ENCODE measurements around the gene PDK2.

PDK2 gene

GRCh38 chr17:50151937-50152547, 56.9 kb downstream of the PDK2 start:
- peak; percentile 86 for DNase-seq (ENCODE audit: low read depth)
- peak overlapping the region; percentile 79 for H3K4me3 ChIP-seq (ENCODE audit: low read length)
- no peak for TF ChIP-seq CTCF (conservative IDR thresholded peaks at IDR 0.05; ENCODE audit: low read length)

GRCh38 chr17:50152736-50153135, 57.6 kb downstream of the PDK2 start:
- no peak for TF ChIP-seq CTCF (conservative IDR thresholded peaks at IDR 0.05; ENCODE audit: low read length)
- DNase-seq (ENCODE audit: low read depth), result no peak
- H3K4me3 ChIP-seq (ENCODE audit: low read length), result no peak overlapping the region

- no peak for DNase-seq (ENCODE audit: low read depth)
- H3K4me3 ChIP-seq (ENCODE audit: low read length), result no peak overlapping the region
- TF ChIP-seq CTCF (conservative IDR thresholded peaks at IDR 0.05; ENCODE audit: low read length), result no peak
These were observed 58.8 kb downstream of the PDK2 start for GRCh38 chr17:50153650-50154575.

GRCh38 chr17:50154604-50155003, 59.5 kb downstream of the PDK2 start:
- no peak for TF ChIP-seq CTCF (conservative IDR thresholded peaks at IDR 0.05; ENCODE audit: low read length)
- no peak overlapping the region for H3K4me3 ChIP-seq (ENCODE audit: low read length)
- DNase-seq (ENCODE audit: low read depth), result no peak

GRCh38 chr17:50155115-50155819, 60.1 kb downstream of the PDK2 start:
- peak; percentile 60 for DNase-seq (ENCODE audit: low read depth)
- no peak for TF ChIP-seq CTCF (conservative IDR thresholded peaks at IDR 0.05; ENCODE audit: low read length)
- no peak overlapping the region for H3K4me3 ChIP-seq (ENCODE audit: low read length)

- no peak overlapping the region for H3K4me3 ChIP-seq (ENCODE audit: low read length)
- no peak for DNase-seq (ENCODE audit: low read depth)
- no peak for TF ChIP-seq CTCF (conservative IDR thresholded peaks at IDR 0.05; ENCODE audit: low read length)
These were observed 62.7 kb downstream of the PDK2 start for GRCh38 chr17:50157891-50158290.
